Upper lobe of left lung (tissue), 4 donors: ENCODE data around the gene KRT33A.

Experiments
- CTCF ChIP-seq, 6 experiments: fragments of 450-650 bp in 4 of 6; fragments of 200-600 bp in 2 of 6; sonication (generic) in 2 of 6; IDR thresholded peaks; one replicate each; pipeline ENCODE4 v1.5.1; 2016 to 2019; ENCODE audit warnings: antibody characterized with exemption in 6 of 6
- POLR2A ChIP-seq, 4 donors: fragments of 450-650 bp; IDR thresholded peaks; one replicate each; pipeline ENCODE4 v1.5.1; 2016 to 2017; ENCODE audit warnings: antibody characterized with exemption in 4 of 4, mild to moderate bottlenecking in 2 of 4

- TF ChIP-seq CTCF (IDR thresholded peaks at IDR 0.05) (no peak), POLR2A (IDR thresholded peaks at IDR 0.05) (no peak)
These were observed 22.4 kb downstream of the KRT33A start for GRCh38 chr17:41328207-41328606.
